Activated naive CD4-positive, alpha-beta T cell treated with anti-CD3 and anti-CD28 coated beads for 36 hours (primary cell): Measurements from ENCODE around the gene CFAP68. TPM values are rescaled to one million over a fixed set of nuclear protein-coding genes. Genes with fewer than 3 reads are reported as not detected.
"Not testable (repeated sequence)": the region's sequence is repeated elsewhere in the genome, so short reads cannot be mapped to it uniquely, and the experiment has no call there.

Experiments
- CTCF ChIA-PET: fragments of 350-600 bp; sonication (Branson Sonifier 250); formaldehyde crosslinking; loops from one replicate; lab custom pipeline; 2021; ENCODE audit warnings: antibody characterized with exemption; lab: Charles Lee
- DNase-seq: peaks from one replicate; pipeline ENCODE4 v3.0.0-alpha.2; 2020
- H3K27ac Mint-ChIP-seq: one replicate; pipeline ENCODE4 v1.8.0; 2021; ENCODE audit warnings: mild to moderate bottlenecking, mixed read lengths
- H3K27me3 Mint-ChIP-seq: one replicate; pipeline ENCODE4 v1.8.0; 2021; ENCODE audit warnings: low read depth, mixed read lengths
- H3K36me3 Mint-ChIP-seq: one replicate; pipeline ENCODE4 v1.8.0; 2021; ENCODE audit warnings: low read depth, mixed read lengths
- H3K4me1 Mint-ChIP-seq: one replicate; pipeline ENCODE4 v1.8.0; 2021; ENCODE audit warnings: low read depth, mixed read lengths
- H3K4me3 Mint-ChIP-seq: one replicate; pipeline ENCODE4 v1.8.0; 2021; ENCODE audit warnings: mild to moderate bottlenecking, moderate library complexity, mixed read lengths
- H3K9me3 Mint-ChIP-seq: one replicate; pipeline ENCODE4 v1.8.0; 2021; ENCODE audit warnings: mixed read lengths
- intact Hi-C: fragments of 100-400 bp; cut with micrococcal nuclease; formaldehyde crosslinking; loops from one replicate; pipeline ENCODE4 v1.15.1; 2023
- total RNA-seq, 2 experiments: library from RNA; stranded (reverse); gene quantifications; one replicate each; pipeline ENCODE4 v1.2.3, GENCODE V29; 2021

The CFAP68 gene
- total RNA-seq, 2 experiments from 2014 or later = 31.5 to 33.2 TPM

GRCh38 chr11:111921541-111922230, 42.3 kb downstream of the CFAP68 start:
- H3K27me3 Mint-ChIP-seq = peaks cover 9% of the 10 kb centered on the region
- no peaks in the 10 kb centered on the region for H3K9me3 Mint-ChIP-seq
- DNase-seq = no peak
- intact Hi-C loops = no loop called here
- CTCF ChIA-PET = interaction anchor here (0.6 to 0.7 kb wide), 2 partner anchors 86 to 157 kb away, joined by 3 read pairs; no protein-coding TSS in a partner anchor
- H3K36me3 Mint-ChIP-seq = no peaks in the 10 kb centered on the region
- H3K4me1 Mint-ChIP-seq = peaks cover 8% of the 10 kb centered on the region
- H3K27ac Mint-ChIP-seq = no peak overlapping the region
- no peak overlapping the region for H3K4me3 Mint-ChIP-seq

DNA sequence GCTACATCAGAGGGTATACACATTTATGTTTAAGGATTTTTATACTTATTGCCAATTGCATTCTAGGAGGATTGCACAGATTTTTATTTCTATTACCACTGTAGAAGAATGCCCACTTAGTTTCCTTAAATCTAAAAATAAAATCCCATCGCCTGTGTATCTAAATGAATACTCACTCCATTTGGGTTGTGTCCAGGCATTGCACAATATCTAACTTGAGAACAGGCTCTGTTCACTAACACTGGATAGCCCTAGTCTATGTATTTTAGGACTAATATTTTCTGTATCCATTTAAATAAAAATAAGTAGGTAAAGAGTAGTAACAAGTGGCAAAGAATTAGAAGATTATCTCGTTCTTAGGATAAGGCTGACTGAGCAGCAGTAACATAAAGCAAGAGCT, 43.5 kb downstream of the CFAP68 start:
- H3K27me3 Mint-ChIP-seq = peaks cover 4% of the 10 kb centered on the region
- H3K36me3 Mint-ChIP-seq = no peaks in the 10 kb centered on the region
- peaks cover 12% of the 10 kb centered on the region for H3K4me1 Mint-ChIP-seq
- CTCF ChIA-PET = interaction anchor here (0.5 kb wide), 1 partner anchor 82 kb away, joined by 3 read pairs; no protein-coding TSS in a partner anchor
- no peak for DNase-seq
- H3K4me3 Mint-ChIP-seq = no peak overlapping the region
- H3K9me3 Mint-ChIP-seq = no peaks in the 10 kb centered on the region
- intact Hi-C loops = no loop called here
- H3K27ac Mint-ChIP-seq = no peak overlapping the region

DNA sequence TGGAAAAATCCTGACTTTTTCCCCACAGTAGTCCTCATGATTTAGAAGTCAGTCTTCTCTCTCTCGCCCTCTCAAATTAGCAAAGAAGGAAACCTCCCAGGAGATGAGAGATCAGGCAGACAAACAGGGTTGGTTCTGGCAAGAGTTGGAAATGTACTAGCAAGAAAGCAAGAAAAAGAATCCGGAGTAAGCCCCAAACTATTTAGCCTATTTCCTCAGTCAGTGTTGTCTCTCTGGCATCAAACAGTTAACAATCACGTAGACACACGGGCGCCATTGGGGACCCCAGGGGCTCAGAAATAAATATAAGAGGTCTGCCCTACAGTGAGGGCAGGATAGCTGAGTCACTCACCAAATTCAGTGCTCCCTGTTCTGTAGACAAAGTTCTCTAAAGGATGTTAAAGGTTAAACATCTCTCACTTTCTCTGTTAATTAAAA, 44.0 kb downstream of the CFAP68 start:
- no peak for DNase-seq
- Mint-ChIP-seq H3K36me3 (no peaks in the 10 kb centered on the region), H3K4me1 (peaks cover 14% of the 10 kb centered on the region), H3K27me3 (no peaks in the 10 kb centered on the region), H3K4me3 (no peak overlapping the region), H3K27ac (no peak overlapping the region), H3K9me3 (no peaks in the 10 kb centered on the region)
- intact Hi-C loops = no loop called here
- CTCF ChIA-PET = interaction anchor here (0.5 kb wide), 1 partner anchor 82 kb away, joined by 3 read pairs; no protein-coding TSS in a partner anchor

- H3K36me3 Mint-ChIP-seq = no peaks in the 10 kb centered on the region
- H3K27ac Mint-ChIP-seq = no peak overlapping the region
- H3K27me3 Mint-ChIP-seq = no peaks in the 10 kb centered on the region
- intact Hi-C loops = no loop called here
- H3K4me1 Mint-ChIP-seq = peaks cover 12% of the 10 kb centered on the region
- no peak for DNase-seq
- no peak overlapping the region for H3K4me3 Mint-ChIP-seq
- H3K9me3 Mint-ChIP-seq = no peaks in the 10 kb centered on the region
- CTCF ChIA-PET = interaction anchor here (1.0 kb wide), 1 partner anchor 58 kb away, joined by 5 read pairs; no protein-coding TSS in a partner anchor
Measured at GRCh38 chr11:111923951-111924350, 44.6 kb downstream of the CFAP68 start.

GRCh38 chr11:111925953-111926352, 46.6 kb downstream of the CFAP68 start:
- CTCF ChIA-PET = interaction anchor here (1.3 to 2.3 kb wide), 5 partner anchors 11 to 56 kb away, joined by 4 to 16 read pairs (median 7); partner anchors contain the start of gene DIXDC1
- Mint-ChIP-seq H3K27ac (peak overlapping the region; percentile 88), H3K27me3 (no peaks in the 10 kb centered on the region), H3K9me3 (no peaks in the 10 kb centered on the region), H3K4me3 (peak overlapping the region; percentile 82), H3K4me1 (peaks cover 12% of the 10 kb centered on the region), H3K36me3 (no peaks in the 10 kb centered on the region)
- intact Hi-C loops = loop anchor here (1.0 to 2.0 kb wide), 7 partner anchors 19 to 1389 kb away; partner anchors contain the start of genes DLAT, PPP2R1B, PTS and SIK2
- no peak for DNase-seq

DNA sequence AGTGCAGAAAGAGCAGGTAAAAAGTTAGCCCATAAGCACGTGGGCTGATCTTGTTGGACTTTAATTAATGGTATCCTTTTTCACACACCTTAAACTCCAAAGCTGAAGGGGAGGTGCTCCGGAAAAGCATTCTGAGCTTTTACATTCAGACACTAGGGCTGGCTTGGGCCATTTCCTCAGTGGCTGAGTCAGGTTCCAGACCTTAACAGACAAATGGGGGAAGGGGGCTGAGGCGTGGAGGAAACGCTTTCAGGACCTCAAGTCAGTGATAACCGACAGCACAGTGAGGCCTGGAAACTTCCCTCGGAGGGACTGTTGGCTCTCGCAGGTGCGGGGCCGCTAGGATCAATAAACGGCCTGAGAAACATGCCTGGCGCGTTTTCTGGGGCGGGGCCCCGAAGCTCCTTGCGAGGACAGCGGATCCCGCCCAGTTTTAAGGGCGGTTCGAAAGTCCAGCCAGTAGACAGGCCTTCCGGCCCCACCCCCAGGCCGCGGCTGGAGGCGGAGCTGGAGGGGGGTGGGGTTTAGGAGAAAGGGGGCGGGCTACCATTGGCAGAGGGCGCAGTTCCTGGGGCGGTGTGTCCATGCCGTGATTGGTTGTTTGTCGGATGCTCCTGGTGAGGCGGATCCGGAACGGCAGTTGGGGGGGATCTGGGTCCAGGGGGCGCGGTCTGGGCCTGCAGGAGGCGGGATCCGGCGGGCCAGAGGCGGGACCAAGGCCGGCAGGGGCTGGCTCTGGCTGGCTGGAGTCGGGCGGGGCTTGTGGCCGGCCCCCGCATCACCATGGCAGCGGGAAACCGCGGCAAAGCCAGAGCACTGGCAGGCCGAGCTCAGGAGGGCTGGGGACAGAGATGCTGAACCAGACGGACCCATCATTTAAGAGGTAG, 47.4 kb downstream of the CFAP68 start:
- Mint-ChIP-seq H3K9me3 (no peaks in the 10 kb centered on the region), H3K4me1 (peaks cover 12% of the 10 kb centered on the region), H3K36me3 (no peaks in the 10 kb centered on the region), H3K27me3 (no peaks in the 10 kb centered on the region), H3K4me3 (peak overlapping the region; percentile 82), H3K27ac (peak overlapping the region; percentile 88)
- DNase-seq = peak; percentile 95
- intact Hi-C loops = loop anchor here (1.0 to 2.0 kb wide), 12 partner anchors 18 to 1388 kb away; partner anchors contain the start of genes ALG9, CFAP68, DLAT and FDXACB1
- CTCF ChIA-PET = interaction anchor here (1.2 to 2.3 kb wide), 6 partner anchors 8 to 55 kb away, joined by 3 to 16 read pairs (median 6); partner anchors contain the start of genes C11orf52 and DIXDC1

- Mint-ChIP-seq H3K4me3 (no peak overlapping the region), H3K9me3 (no peaks in the 10 kb centered on the region), H3K27me3 (no peaks in the 10 kb centered on the region), H3K4me1 (peaks cover 32% of the 10 kb centered on the region), H3K36me3 (no peaks in the 10 kb centered on the region), H3K27ac (no peak overlapping the region)
- DNase-seq = no peak
- CTCF ChIA-PET = interaction anchor here (0.6 to 8.4 kb wide), 7 partner anchors 8 to 107 kb away, joined by 3 to 125 read pairs (median 8); partner anchors contain the start of gene DIXDC1
- intact Hi-C loops = loop anchor here (10.0 kb wide), 2 partner anchors 556 to 1586 kb away; partner anchors contain the start of gene POU2AF1
Measured at GRCh38 chr11:111930472-111930871, 51.1 kb downstream of the CFAP68 start.

GRCh38 chr11:111932611-111932950, 53.2 kb downstream of the CFAP68 start:
- Mint-ChIP-seq H3K4me3 (no peak overlapping the region), H3K4me1 (peaks cover 36% of the 10 kb centered on the region), H3K27me3 (no peaks in the 10 kb centered on the region), H3K27ac (peak overlapping the region; percentile 68), H3K9me3 (no peaks in the 10 kb centered on the region), H3K36me3 (no peaks in the 10 kb centered on the region)
- CTCF ChIA-PET = interaction anchor here (0.6 to 8.4 kb wide), 12 partner anchors 17 to 284 kb away, joined by 3 to 125 read pairs (median 4); partner anchors contain the start of genes DLAT and FDXACB1
- DNase-seq = no peak
- intact Hi-C loops = loop anchor here (1.0 to 10.0 kb wide), 7 partner anchors 12 to 1588 kb away; partner anchors contain the start of genes BCO2, POU2AF1, SDHD and TIMM8B

GRCh38 chr11:111933176-111933575, 53.8 kb downstream of the CFAP68 start:
- CTCF ChIA-PET = interaction anchor here (1.5 to 8.4 kb wide), 2 partner anchors 49 to 90 kb away, joined by 3 to 125 read pairs; no protein-coding TSS in a partner anchor
- H3K36me3 Mint-ChIP-seq, H3K27ac Mint-ChIP-seq, H3K9me3 Mint-ChIP-seq, H3K27me3 Mint-ChIP-seq, DNase-seq, H3K4me3 Mint-ChIP-seq: not testable (repeated sequence)
- H3K4me1 Mint-ChIP-seq = peaks cover 40% of the 10 kb centered on the region
- intact Hi-C loops = loop anchor here (10.0 kb wide), 2 partner anchors 558 to 1588 kb away; partner anchors contain the start of gene POU2AF1

DNA sequence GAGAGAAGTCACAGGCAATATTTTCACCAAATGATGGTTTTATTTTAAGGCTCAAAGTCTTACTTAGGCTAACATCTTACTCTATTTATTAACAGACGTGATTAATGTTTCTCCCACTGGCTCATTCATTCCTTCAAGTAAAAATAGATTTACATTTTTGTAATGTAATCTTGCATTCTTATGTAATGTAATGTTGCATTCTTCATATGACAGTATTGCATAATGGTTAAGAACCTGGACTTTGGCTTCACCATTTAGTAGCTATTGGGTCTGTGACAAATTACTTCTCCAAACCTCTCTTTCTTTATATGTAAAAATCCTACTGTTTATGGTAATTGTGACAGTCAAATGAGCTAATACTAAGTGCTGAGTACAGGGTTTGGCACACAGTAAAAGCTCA, 54.5 kb downstream of the CFAP68 start:
- no peaks in the 10 kb centered on the region for H3K36me3 Mint-ChIP-seq
- no peak for DNase-seq
- H3K9me3 Mint-ChIP-seq = no peaks in the 10 kb centered on the region
- H3K27me3 Mint-ChIP-seq = no peaks in the 10 kb centered on the region
- intact Hi-C loops = loop anchor here (10.0 kb wide), 2 partner anchors 559 to 1589 kb away; partner anchors contain the start of gene POU2AF1
- peaks cover 47% of the 10 kb centered on the region for H3K4me1 Mint-ChIP-seq
- CTCF ChIA-PET = interaction anchor here (0.8 to 8.4 kb wide), 3 partner anchors 19 to 62 kb away, joined by 3 to 125 read pairs (median 5); partner anchors contain the start of gene ALG9
- H3K4me3 Mint-ChIP-seq = no peak overlapping the region
- H3K27ac Mint-ChIP-seq = no peak overlapping the region

- no peak overlapping the region for H3K4me3 Mint-ChIP-seq
- peaks cover 51% of the 10 kb centered on the region for H3K4me1 Mint-ChIP-seq
- DNase-seq = no peak
- H3K27me3 Mint-ChIP-seq = no peaks in the 10 kb centered on the region
- intact Hi-C loops = loop anchor here (10.0 kb wide), 2 partner anchors 560 to 1590 kb away; partner anchors contain the start of gene POU2AF1
- no peaks in the 10 kb centered on the region for H3K9me3 Mint-ChIP-seq
- no peaks in the 10 kb centered on the region for H3K36me3 Mint-ChIP-seq
- no peak overlapping the region for H3K27ac Mint-ChIP-seq
- CTCF ChIA-PET = interaction anchor here (0.8 to 8.4 kb wide), 3 partner anchors 19 to 63 kb away, joined by 3 to 125 read pairs (median 5); partner anchors contain the start of gene ALG9
Measured at GRCh38 chr11:111934306-111934705, 55.0 kb downstream of the CFAP68 start.
